H1 (cell line): ENCODE data around the gene TRAPPC6A. TPM values are rescaled to one million over a fixed set of nuclear protein-coding genes. Genes with fewer than 3 reads are reported as not detected.
A peak's percentile ranks its signal among the peaks of the same experiment; 100 is the strongest.

ENCODE experiments used
- CBX8 ChIP-seq: fragments of 300-800, 300-1000 bp; sonication (generic); IDR thresholded peaks from 2 replicates; pipeline ENCODE4 v1.7.1; 2016; ENCODE audit warnings: low read depth, low read length, borderline replicate concordance
- CHD7 ChIP-seq: fragments of 300-600 bp; sonication (generic); IDR thresholded peaks from 2 replicates; pipeline ENCODE4 v1.7.1; 2012; ENCODE audit warnings: low read length, moderate library complexity, mild to moderate bottlenecking, inconsistent platforms; ENCODE audit not compliant: insufficient replicate concordance
- GABPA ChIP-seq: IDR thresholded peaks from 2 replicates; pipeline ENCODE4 v1.6.1; 2011; ENCODE audit warnings: mild to moderate bottlenecking, low read length, moderate library complexity, borderline replicate concordance; ENCODE audit not compliant: insufficient read depth
- PHF8 ChIP-seq: fragments of 200-600 bp; sonication (generic); conservative IDR thresholded peaks from 2 replicates; pipeline ENCODE4 v1.7.1; 2012; ENCODE audit warnings: low read depth, mild to moderate bottlenecking, inconsistent platforms, low read length, moderate library complexity
- RAD21 ChIP-seq, 2 experiments: IDR thresholded peaks in 1 of 2; conservative IDR thresholded peaks in 1 of 2; 2 replicates each; pipeline ENCODE4 v1.6.1; 2011; ENCODE audit warnings: low read depth in 2 of 2, low read length in 2 of 2, improper control_type of control experiment in 1 of 2, inconsistent platforms in 1 of 2, mild to moderate bottlenecking in 1 of 2, moderate library complexity in 1 of 2
- SP2 ChIP-seq: IDR thresholded peaks from 2 replicates; pipeline ENCODE4 v1.6.1; 2012; ENCODE audit warnings: mild to moderate bottlenecking, low read length, inconsistent platforms
- TAF7 ChIP-seq: optimal IDR thresholded peaks from 2 replicates; pipeline ENCODE3; 2011; ENCODE audit warnings: low read depth, mild to moderate bottlenecking, inconsistent platforms, low read length, moderate library complexity, borderline replicate concordance
- TCF12 ChIP-seq: IDR thresholded peaks from 2 replicates; pipeline ENCODE4 v1.6.1; 2011; ENCODE audit warnings: low read depth, mild to moderate bottlenecking, low read length
- TEAD4 ChIP-seq: IDR thresholded peaks from 2 replicates; pipeline ENCODE4 v1.6.1; 2012; ENCODE audit warnings: low read depth, low read length, inconsistent platforms, mixed read lengths
- polyA plus RNA-seq, 7 experiments: library from polyadenylated mRNA; depleted of rRNA in 3 of 7; stranded (reverse) in 5 of 7; unstranded in 2 of 7; fragments of >200 nt in 5 of 7; fragments of 200-250 nt in 2 of 7; gene quantifications; 1 replicate in 5 of 7; 2 replicates in 1 of 7; 4 replicates in 1 of 7; pipeline versions ENCODE4 v1.2.1 to v1.2.3, GENCODE V29; 2011 to 2013; ENCODE audit warnings: missing spikeins in 2 of 7, mixed read lengths in 2 of 7
- total RNA-seq: library from RNA; stranded (reverse); fragmentation: NEBNext Ultra II Directional; extraction: Animal tissue kit (Norgen Biotek cat#: 25700); gene quantifications from 2 replicates; pipeline ENCODE4 v1.2.1, GENCODE V29; 2021

Gene TRAPPC6A
- total and polyA plus RNA-seq, 2 of the 8 experiments (the other 6 are each of a cell fraction or from before 2014, with no cell fraction given), result 31.8 to 130 TPM

DNA sequence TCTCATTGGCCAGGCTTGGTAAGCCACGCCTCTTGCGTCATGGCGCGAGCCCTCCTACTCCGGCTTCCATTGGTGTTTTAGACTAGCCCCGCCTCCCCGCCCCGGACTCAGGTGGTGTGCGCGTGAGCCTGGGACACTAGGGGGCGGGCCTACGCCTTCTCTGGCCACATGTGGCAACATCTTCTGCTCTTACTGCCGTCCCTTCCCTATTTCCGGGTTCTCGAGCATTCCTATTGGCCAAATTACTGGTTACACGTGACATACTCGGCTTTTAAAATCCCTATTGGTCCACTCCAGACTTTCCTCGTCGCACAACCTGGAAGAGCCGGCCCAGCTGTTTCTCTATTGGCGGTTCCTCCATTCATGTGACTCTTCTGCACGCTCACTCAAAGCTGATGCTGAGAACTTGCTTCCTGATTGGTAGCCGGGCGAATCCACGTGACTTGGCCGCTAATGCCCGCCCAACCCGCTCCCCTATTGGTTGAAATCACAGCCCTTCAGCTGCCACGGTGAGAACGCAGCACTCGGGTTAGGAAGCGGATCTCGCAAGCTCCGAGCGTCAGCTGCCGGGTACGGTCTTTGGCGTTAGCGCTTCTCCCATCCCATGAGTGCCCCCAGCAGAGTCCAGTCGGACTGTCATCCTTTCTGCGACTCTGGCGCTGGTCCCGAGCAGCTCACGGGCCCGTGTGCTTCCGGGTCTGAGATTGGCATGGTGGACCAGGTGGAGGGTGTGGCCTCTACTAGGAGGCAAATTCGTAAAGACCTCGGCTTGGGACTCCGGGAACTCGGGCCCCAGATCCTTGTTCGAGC, 430 bp upstream of the TRAPPC6A start, which contains the start of gene BLOC1S3 (continued):
- TF ChIP-seq GABPA, result no peak
- no peak for TF ChIP-seq CBX8
- peak; percentile 52 for TF ChIP-seq SP2
- peak; percentile 50 for TF ChIP-seq PHF8
- no peak for TF ChIP-seq TAF7
- no peak for TF ChIP-seq RAD21 (IDR thresholded peaks at IDR 0.05 in 1 of 2, conservative IDR thresholded peaks at IDR 0.05 in 1 of 2; ENCODE audit: low read depth in 2 of 2, low read length in 2 of 2)
- TF ChIP-seq CHD7, result no peak
- TF ChIP-seq TEAD4, result no peak
- TF ChIP-seq TCF12, result no peak
